Endothelial cell of umbilical vein (primary cell): ENCODE measurements around the gene SHBG. TPM values are rescaled to one million over a fixed set of nuclear protein-coding genes. Genes with fewer than 3 reads are reported as not detected.
A peak's percentile ranks its signal among the peaks of the same experiment; 100 is the strongest.

ENCODE experiments used
- BruUV-seq: library from RNA; stranded (reverse); fragments of 400-500 nt; replicated peaks from 2 replicates; lab custom pipeline; 2021; lab: Mats Ljungman, UMichigan
- CTCF ChIA-PET: fragments of 300-600, 350-600 bp; sonication (Branson Sonifier 250); formaldehyde crosslinking; loops from one replicate; lab custom pipeline; 2021; ENCODE audit warnings: antibody characterized with exemption, inconsistent platforms; lab: Charles Lee
- POLR2A ChIA-PET: fragments of 300-600, 350-600 bp; sonication (Branson Sonifier 250); formaldehyde crosslinking; loops from one replicate; lab custom pipeline; 2021; ENCODE audit warnings: antibody characterized with exemption, inconsistent platforms; lab: Charles Lee
- DNase-seq: peaks from one replicate; pipeline ENCODE4 v3.0.0-alpha.2; 2011; ENCODE audit warnings: low read depth, low spot score
- FAIRE-seq: peaks from 2 replicates; lab custom pipeline; 2011; peaks lifted over from hg19 to GRCh38; lab: Jason Lieb, UNC
- H2AFZ ChIP-seq: 2 replicates; pipeline ENCODE4 v1.6.0; 2012; ENCODE audit warnings: low read depth, low read length, control low read depth, inconsistent platforms
- H3K27ac ChIP-seq: 2 replicates; pipeline ENCODE4 v1.5.1; 2011; ENCODE audit warnings: low read depth, mild to moderate bottlenecking, control low read depth, low read length, moderate library complexity; ENCODE audit not compliant: insufficient read depth
- H3K27me3 ChIP-seq, 2 experiments: 2 replicates each; pipeline versions ENCODE4 v1.6.0 to v1.6.1; 2011; ENCODE audit warnings: low read length in 2 of 2, mixed read lengths in 1 of 2; ENCODE audit not compliant: control insufficient read depth in 2 of 2, insufficient read depth in 2 of 2
- H3K36me3 ChIP-seq, 2 experiments: 2 replicates in 1 of 2; 3 replicates in 1 of 2; pipeline ENCODE4 v1.5.1; 2011; ENCODE audit warnings: low read length in 2 of 2, mild to moderate bottlenecking in 1 of 2, moderate library complexity in 1 of 2; ENCODE audit not compliant: control insufficient read depth in 2 of 2, insufficient read depth in 2 of 2; ENCODE audit errors: extremely low read depth in 1 of 2
- H3K4me1 ChIP-seq: 3 replicates; pipeline ENCODE4 v1.5.1; 2011; ENCODE audit warnings: mild to moderate bottlenecking, low read length; ENCODE audit not compliant: control insufficient read depth, insufficient read depth; ENCODE audit errors: extremely low read depth
- H3K4me2 ChIP-seq: 2 replicates; pipeline ENCODE4 v1.6.1; 2011; ENCODE audit warnings: low read length, control low read depth, mixed read lengths; ENCODE audit not compliant: insufficient read depth
- H3K4me3 ChIP-seq, 3 experiments: fragments of 200-600 bp in 1 of 3; sonication (generic), shearing (Covaris generic) in 1 of 3; replicated peaks in 1 of 3; 2 replicates each; pipeline ENCODE4 v1.5.1; 2011 to 2016; ENCODE audit warnings: control low read depth in 3 of 3, low read length in 3 of 3, mild to moderate bottlenecking in 2 of 3, inconsistent platforms in 1 of 3, low read depth in 1 of 3, moderate library complexity in 1 of 3; ENCODE audit not compliant: insufficient read depth in 1 of 3
- H3K79me2 ChIP-seq: 2 replicates; pipeline ENCODE4 v1.6.0; 2012; ENCODE audit warnings: low read length, inconsistent platforms; ENCODE audit not compliant: control insufficient read depth, insufficient read depth
- H3K9ac ChIP-seq: replicated peaks from 2 replicates; pipeline ENCODE3; 2011; ENCODE audit warnings: low read length, control low read depth; ENCODE audit not compliant: insufficient read depth; ENCODE audit errors: extremely low read depth
- H3K9me1 ChIP-seq: replicated peaks from 3 replicates; pipeline ENCODE4 v1.6.0; 2011; ENCODE audit warnings: mild to moderate bottlenecking, low read length; ENCODE audit not compliant: control insufficient read depth, insufficient read depth; ENCODE audit errors: extremely low read depth
- H3K9me3 ChIP-seq: replicated peaks from 2 replicates; pipeline ENCODE4 v1.5.1; 2012; ENCODE audit warnings: low read length, inconsistent platforms; ENCODE audit not compliant: control insufficient read depth, insufficient read depth
- H4K20me1 ChIP-seq: replicated peaks from 2 replicates; pipeline ENCODE3; 2011; ENCODE audit warnings: mild to moderate bottlenecking, low read length; ENCODE audit not compliant: control insufficient read depth, insufficient read depth; ENCODE audit errors: extremely low read depth
- EZH2 ChIP-seq: IDR thresholded peaks from 2 replicates; pipeline ENCODE4 v1.6.1; 2012; ENCODE audit warnings: borderline replicate concordance, low read depth, mild to moderate bottlenecking, moderate library complexity, low read length, inconsistent platforms; ENCODE audit not compliant: severe bottlenecking
- FOS ChIP-seq: IDR thresholded peaks from 2 replicates; pipeline ENCODE4 v1.6.1; 2011; ENCODE audit warnings: mild to moderate bottlenecking, low read length, moderate library complexity, borderline replicate concordance; ENCODE audit not compliant: insufficient read depth
- GATA2 ChIP-seq: IDR thresholded peaks from 2 replicates; pipeline ENCODE4 v1.7.0; 2011; ENCODE audit warnings: low read depth, mild to moderate bottlenecking, moderate library complexity, mixed read lengths, low read length; ENCODE audit not compliant: insufficient read length, insufficient read depth
- JUN ChIP-seq: IDR thresholded peaks from 2 replicates; pipeline ENCODE4 v1.6.1; 2011; ENCODE audit warnings: borderline replicate concordance, low read depth; ENCODE audit not compliant: insufficient read length, insufficient read depth
- MYC ChIP-seq: IDR thresholded peaks from one replicate; pipeline ENCODE4 v1.6.1; 2011; ENCODE audit warnings: mild to moderate bottlenecking, low read depth, low read length
- POLR2A ChIP-seq: IDR thresholded peaks from 2 replicates; pipeline ENCODE4 v1.6.1; 2012; ENCODE audit warnings: low read depth, mild to moderate bottlenecking, control low read depth, low read length
- POLR2AphosphoS5 ChIP-seq: IDR thresholded peaks from 2 replicates; pipeline ENCODE4 v1.6.1; 2012; ENCODE audit warnings: low read depth, mild to moderate bottlenecking, control low read depth, low read length, moderate library complexity; ENCODE audit not compliant: insufficient read depth
- dilution Hi-C: fragments of 300-500 bp; cut with MboI; formaldehyde crosslinking; loops from one replicate; pipeline ENCODE4 v1.15.0; 2019; ENCODE audit warnings: low sequenced_read_pairs; ENCODE audit not compliant: extremely low pct_ligation_motif_present
- intact Hi-C: fragments of 100-400 bp; cut with micrococcal nuclease; formaldehyde crosslinking; loops from one replicate; pipeline ENCODE4 v1.10.0; 2022
- polyA plus RNA-seq, 4 experiments: library from polyadenylated mRNA; depleted of rRNA in 3 of 4; stranded (reverse) in 3 of 4; unstranded in 1 of 4; fragments of >200 nt; gene quantifications; 2 replicates each; pipeline versions ENCODE4 v1.2.1 to v1.2.3, GENCODE V29; 2011 to 2012; ENCODE audit warnings: missing spikeins in 1 of 4
- total RNA-seq: library from RNA; stranded (reverse); gene quantifications from 2 replicates; pipeline ENCODE4 v1.2.3, GENCODE V29; 2021
- TF ChIP-seq, protein P1 (sequence below), 2 donors: IDR thresholded peaks; 1 replicate in 1 of 2; 2 replicates in 1 of 2; pipeline ENCODE4 v1.5.1; 2011; ENCODE audit warnings: low read length in 2 of 2, mild to moderate bottlenecking in 2 of 2, moderate library complexity in 2 of 2, control low read depth in 1 of 2, inconsistent platforms in 1 of 2, low read depth in 1 of 2; ENCODE audit not compliant: insufficient read depth in 1 of 2; ENCODE audit errors: extremely low read depth in 1 of 2
- TF ChIP-seq, protein P2 (sequence below): IDR thresholded peaks from 2 replicates; pipeline ENCODE4 v1.6.1; 2011; ENCODE audit not compliant: insufficient read depth, insufficient read length

The SHBG gene
- total and polyA plus RNA-seq, 2 donors (not counting 3 experiments of a cell fraction or from before 2014, with no cell fraction given), result 0.51 TPM; not detected in 1

DNA sequence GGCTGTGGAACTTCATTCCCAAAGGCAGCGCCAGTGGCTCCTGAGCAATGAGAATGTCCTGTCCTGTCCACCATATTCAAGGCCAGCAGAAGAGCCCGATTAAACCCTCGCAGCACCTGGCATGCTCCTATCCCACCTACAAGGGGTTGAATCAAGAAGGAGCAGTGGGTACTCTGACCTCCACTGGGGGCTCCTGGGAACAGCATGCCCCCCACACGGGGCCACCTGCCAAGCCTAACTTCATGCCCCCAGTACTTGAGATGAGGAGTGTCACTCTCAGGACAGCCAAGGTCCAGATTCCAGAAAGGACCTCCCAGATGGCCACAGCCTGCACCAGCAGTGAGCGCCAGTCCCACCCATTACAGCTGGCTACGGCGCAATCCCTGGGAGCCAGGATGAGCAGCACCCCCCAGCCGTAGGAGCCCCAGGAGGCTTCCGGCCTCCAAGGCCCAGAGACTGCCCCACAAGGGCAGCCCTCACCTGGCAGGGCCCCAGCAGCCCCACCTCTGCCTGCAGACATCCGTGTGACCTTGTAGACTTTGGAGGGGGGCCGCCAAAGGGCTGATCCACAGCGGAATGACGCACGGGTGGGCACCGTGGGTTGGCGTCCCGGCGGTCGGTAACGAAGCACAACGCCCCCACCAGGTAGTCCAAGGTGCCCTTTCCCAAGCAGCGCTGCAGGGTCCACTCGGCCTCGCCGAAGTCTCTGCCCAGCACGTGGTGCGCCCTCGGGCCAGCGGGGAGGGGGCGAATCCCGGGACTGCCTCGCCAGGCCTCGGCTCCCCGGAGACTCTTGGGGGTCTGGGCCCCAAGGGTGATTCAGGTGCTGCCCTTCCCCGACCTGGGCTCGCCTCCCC is 47.3 kb upstream of the SHBG start:
- H3K79me2 ChIP-seq, result peaks cover 31% of the 10 kb centered on the region
- CTCF ChIA-PET, result interaction anchor here (1.4 to 1.5 kb wide), 2 partner anchors 22 to 105 kb away, joined by 8 to 10 read pairs; partner anchors contain the start of genes TP53 and WRAP53
- peaks cover 5 to 21% of the 10 kb centered on the region in 2 experiments for H3K36me3 ChIP-seq
- H3K4me1 ChIP-seq, result peaks cover 35% of the 10 kb centered on the region
- H3K9me1 ChIP-seq, result no peaks in the 10 kb centered on the region
- no peak overlapping the region for H3K4me2 ChIP-seq
- H3K4me3 ChIP-seq, result peak overlapping the region in 1 of 3 experiments; percentile 66
- H2AFZ ChIP-seq, result no peak overlapping the region
- peak overlapping the region; percentile 88 for H3K27ac ChIP-seq
- FAIRE-seq (no peak), DNase-seq (no peak)
- dilution Hi-C loops, result no loop called here
- no peaks in the 10 kb centered on the region for H3K27me3 ChIP-seq
- no peaks in the 10 kb centered on the region for H4K20me1 ChIP-seq
- POLR2A ChIA-PET, result interaction anchor here (0.9 to 1.4 kb wide), 3 partner anchors 9 to 105 kb away, joined by 3 to 6 read pairs (median 4); partner anchors contain the start of genes TP53 and WRAP53
- intact Hi-C loops, result loop anchor here (1.0 kb wide), 2 partner anchors 10 to 98 kb away; partner anchors contain the start of gene POLR2A
- peak overlapping the region; percentile 94 for H3K9ac ChIP-seq
- TF ChIP-seq GATA2 (no peak), POLR2AphosphoS5 (no peak), FOS (no peak), POLR2A (no peak), JUN (no peak), EZH2 (no peak), MYC (no peak)
- TF ChIP-seq, protein P1, sequence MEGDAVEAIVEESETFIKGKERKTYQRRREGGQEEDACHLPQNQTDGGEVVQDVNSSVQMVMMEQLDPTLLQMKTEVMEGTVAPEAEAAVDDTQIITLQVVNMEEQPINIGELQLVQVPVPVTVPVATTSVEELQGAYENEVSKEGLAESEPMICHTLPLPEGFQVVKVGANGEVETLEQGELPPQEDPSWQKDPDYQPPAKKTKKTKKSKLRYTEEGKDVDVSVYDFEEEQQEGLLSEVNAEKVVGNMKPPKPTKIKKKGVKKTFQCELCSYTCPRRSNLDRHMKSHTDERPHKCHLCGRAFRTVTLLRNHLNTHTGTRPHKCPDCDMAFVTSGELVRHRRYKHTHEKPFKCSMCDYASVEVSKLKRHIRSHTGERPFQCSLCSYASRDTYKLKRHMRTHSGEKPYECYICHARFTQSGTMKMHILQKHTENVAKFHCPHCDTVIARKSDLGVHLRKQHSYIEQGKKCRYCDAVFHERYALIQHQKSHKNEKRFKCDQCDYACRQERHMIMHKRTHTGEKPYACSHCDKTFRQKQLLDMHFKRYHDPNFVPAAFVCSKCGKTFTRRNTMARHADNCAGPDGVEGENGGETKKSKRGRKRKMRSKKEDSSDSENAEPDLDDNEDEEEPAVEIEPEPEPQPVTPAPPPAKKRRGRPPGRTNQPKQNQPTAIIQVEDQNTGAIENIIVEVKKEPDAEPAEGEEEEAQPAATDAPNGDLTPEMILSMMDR (IDR thresholded peaks at IDR 0.05; ENCODE audit: extremely low read depth in 1 of 2, insufficient read depth in 1 of 2, low read depth in 1 of 2, low read length in 2 of 2), result no peak
- TF ChIP-seq, protein P2, sequence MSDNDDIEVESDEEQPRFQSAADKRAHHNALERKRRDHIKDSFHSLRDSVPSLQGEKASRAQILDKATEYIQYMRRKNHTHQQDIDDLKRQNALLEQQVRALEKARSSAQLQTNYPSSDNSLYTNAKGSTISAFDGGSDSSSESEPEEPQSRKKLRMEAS, result no peak
- no peaks in the 10 kb centered on the region for H3K9me3 ChIP-seq
- no TSS peak for BruUV-seq
